NCI-H2227 treated with DMSO at 0.1 percent for 48 hours (cell line): Measurements from ENCODE around the gene GFY.

Source experiments
- DNase-seq: peaks from one replicate; lab custom pipeline; 2025; lab: John Stamatoyannopoulos, UW

Gene GFY

GRCh38 chr19:49408816-49409440, 16.3 kb upstream of the GFY start:
- no peak for DNase-seq

DNA sequence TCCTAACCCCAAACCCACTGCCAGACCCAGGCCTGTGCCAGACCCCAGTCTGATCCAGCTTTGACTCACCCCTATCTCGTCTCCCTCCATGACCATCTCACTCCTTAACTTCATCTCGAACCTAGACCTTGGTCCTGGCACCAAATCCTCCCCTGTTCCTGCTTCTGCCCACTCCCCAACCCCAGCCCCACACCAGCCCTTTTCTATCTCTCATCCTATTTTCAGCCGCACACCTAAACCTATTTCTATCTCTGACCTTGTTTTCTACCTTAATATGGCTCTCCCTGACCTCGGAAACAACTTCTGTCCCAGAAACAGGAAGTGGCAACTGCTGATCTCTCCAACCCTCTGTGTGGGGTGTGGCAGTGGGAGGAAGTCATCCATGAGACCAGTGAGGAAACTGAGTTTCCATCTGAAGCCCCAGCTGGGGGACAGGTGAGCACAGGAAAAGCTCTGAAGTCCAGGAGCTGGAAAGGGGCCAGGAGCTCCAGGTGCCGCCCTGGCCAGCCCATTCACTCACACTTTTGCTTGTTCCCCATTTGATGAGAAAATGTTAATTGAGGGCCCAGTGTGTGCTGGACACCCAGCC, 15.7 kb upstream of the GFY start:
- no peak for DNase-seq

- no peak for DNase-seq
Measured at GRCh38 chr19:49411681-49412326, 13.4 kb upstream of the GFY start.

DNA sequence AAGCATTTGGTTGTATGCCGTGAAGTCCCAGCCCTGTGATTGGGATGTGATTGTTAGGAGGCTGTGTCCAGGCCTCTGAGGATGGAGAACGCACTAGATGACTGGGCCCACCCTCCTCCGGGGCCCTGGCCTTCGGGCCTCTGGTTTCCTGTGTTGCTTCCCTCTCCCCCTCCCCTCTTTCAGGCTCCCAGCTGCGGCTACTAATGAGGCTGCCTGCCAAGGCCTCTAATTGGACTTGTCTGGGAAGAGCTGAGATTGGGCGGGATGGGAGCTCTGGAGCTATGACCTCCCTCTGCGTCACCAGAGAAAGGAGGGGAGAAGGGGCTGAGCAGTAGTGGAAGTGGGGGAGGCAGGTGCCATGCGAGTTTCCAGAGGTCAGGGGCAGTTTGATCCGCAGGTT, 11.8 kb upstream of the GFY start:
- DNase-seq: no peak

DNA sequence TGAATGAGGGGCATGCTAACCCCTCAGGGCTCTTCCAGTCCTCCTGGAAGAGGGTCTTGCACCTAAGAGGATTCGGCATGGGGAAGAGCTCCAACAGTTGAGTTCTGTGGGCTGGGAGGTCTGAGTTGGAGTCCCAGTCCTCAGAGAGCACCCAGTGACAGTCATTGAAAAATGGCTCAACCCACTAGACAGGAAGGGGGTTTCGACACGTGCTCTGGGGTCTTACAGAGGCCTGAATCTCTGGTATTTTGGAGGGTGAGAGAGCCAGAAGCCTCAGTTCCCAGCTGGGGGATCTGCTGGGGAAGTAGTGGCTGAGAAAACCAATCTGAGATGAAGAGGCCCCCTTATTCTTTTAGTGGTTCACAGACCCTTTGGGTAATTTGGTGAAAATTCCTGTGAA, 10.9 kb upstream of the GFY start:
- no peak for DNase-seq

GRCh38 chr19:49415102-49415809, 9.9 kb upstream of the GFY start:
- no peak for DNase-seq

GRCh38 chr19:49415810-49416200, 9.4 kb upstream of the GFY start:
- no peak for DNase-seq

GRCh38 chr19:49417088-49417487, 8.1 kb upstream of the GFY start:
- no peak for DNase-seq

GRCh38 chr19:49418511-49418910, 6.7 kb upstream of the GFY start:
- no peak for DNase-seq

DNA sequence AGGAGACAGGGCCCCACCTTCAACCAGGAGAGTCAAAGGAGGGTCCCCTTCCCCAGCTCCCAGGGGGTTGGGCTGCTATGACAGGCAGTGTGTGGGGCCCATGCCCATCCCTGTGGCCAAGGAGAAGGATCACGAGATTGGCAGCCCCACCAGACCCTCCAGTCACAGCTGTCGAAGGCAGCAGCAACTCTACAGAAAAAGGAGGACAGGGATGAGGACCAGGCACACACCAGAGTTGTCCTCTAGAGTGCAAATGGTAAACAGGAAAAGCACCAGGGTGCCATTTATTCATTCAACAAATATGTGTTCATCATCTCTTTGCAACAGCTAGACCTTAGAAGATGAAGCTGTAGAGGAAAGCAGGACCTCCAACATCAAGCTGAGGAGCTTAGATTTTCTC, 6.0 kb upstream of the GFY start:
- DNase-seq: no peak

DNA sequence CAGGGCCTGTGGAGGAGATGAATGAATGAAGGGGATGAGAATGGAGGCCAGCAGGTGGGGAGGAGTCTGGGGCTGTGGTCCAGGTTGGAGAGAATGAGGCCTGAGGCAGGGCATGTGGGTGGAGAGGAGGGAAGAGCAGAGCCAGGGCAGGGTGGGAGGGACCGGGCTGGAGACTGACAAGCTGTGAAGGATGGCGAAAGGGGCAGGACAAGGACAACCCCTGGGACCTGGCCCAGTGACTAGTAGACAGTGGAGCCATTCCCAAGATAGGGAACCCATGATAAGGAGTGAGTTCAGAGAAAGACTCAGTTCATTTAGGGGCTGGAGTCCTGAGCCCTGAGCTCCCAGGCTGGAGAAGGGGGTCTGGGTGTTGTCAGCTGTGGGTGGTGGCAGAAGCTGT, 5.0 kb upstream of the GFY start:
- DNase-seq: no peak

- DNase-seq: peak; percentile 78
Measured at GRCh38 chr19:49421039-49421877, 3.9 kb upstream of the GFY start.

- DNase-seq: no peak
Measured at GRCh38 chr19:49421878-49422202, 3.3 kb upstream of the GFY start.

DNA sequence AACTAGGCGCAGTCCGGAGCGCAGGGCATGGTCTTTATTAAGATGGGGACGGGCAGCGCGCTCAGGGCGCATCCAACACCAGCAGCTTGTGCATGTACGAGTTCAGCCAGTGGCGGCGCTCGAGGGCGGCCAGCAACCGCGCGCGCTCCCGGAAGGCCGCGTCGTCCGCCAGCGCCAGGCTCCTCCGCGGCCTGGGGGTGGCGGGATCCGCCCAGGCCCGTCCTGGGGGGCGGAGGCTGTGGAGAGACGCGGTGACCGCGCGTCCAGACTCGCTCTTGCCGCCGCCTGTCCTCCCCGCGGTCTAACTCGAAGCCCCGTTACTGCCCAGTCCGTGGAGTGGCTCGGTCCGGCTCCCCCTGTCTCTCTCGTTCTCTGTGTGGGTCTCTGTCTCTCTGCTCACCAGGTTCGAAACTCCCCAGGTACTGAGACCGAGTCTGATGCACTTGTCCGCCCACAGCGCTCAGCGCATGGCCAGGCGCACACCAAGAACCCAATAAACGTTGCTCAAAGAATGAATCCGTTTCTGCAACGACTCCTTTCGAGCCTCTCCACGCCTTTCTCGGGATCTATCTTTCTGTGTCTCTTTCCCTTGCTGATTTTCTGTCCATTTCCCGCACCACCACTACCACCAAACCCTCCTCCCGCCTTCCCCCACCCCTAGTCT, 2.6 kb upstream of the GFY start:
- DNase-seq: peak; percentile 15

DNA sequence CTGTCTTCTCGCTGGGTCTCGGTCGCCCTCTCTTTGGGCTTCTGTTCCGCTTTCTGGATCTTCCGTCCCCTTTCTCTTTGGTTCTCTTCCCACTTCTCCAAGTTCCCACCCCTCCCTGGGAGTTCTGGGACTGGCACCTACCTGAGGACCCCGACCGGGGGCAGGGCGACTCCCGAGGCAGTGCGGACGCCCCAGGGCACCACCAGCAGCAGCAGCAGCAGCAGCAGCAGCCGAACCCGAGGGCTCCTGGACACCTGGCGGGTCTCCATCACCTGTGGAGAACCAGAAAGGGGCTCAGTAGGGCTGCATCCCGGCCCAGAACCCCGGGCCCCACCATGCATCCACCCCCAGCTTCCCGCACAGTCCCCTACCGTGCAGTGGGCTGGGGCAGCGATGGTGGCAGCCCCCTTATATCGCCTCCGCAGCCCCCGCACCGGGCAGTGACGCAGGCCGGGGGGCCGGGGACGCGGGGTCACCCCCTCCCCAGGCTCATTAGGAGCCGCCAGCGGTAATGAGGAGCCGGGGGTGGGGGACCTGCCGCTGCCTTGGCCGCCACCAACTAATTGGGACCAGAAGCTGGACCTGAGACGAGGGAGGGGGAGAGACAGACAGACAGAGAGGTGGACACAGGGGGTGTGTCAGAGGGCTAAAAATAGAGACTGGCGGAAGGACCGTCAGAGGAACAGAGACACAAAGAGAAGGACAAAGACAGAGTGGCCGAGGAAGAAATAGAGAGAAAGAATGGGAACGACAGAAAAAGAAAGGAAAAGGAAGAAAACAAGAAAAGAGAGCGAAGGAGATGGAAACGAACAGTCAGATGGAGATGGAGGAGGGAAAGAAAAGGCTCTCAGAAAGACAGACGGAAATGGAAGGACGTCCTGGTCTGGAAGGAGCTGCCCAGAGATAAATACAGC, 1.9 kb upstream of the GFY start, which contains the start of gene PTH2:
Gene PTH2 (minus strand): TSS at position 371 of the 914 bp plus-strand sequence. CDS start 102 bp downstream, at position 269.
- no peak for DNase-seq

GRCh38 chr19:49423985-49424303, 1.2 kb upstream of the GFY start:
- DNase-seq: no peak

DNA sequence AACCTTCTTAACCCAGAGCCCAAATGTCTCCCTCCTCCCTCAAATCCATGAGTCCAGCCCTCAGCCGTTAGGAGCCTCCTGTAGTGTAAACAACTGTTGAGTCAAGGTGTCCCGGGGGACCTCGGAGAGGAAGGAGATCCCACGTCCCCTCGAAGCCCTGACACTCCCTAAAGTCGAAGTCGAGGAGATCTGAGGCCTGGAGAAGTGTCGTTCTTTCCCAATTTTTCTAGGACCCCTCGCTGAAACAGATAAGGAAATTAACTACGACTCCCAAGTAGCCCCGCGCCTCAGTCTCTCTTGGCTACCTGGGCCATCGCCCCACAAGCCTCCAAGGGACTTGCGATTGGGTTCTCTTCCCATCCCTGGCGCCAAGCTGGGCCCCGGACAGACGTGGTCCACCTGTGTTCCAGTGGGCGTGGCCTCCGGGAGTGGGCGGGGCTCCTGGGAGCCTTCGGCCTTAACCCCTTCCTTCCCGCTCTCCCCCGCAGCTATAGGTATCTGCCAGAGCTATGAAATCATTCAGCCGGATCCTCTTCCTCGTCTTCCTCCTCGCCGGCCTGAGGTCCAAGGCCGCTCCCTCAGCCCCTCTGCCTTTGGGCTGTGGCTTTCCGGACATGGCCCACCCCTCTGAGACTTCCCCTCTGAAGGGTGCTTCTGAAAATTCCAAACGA, 869 bp downstream of the GFY start:
- no peak for DNase-seq

- no peak for DNase-seq
Measured at GRCh38 chr19:49427339-49427738, 2.2 kb downstream of the GFY start.

DNA sequence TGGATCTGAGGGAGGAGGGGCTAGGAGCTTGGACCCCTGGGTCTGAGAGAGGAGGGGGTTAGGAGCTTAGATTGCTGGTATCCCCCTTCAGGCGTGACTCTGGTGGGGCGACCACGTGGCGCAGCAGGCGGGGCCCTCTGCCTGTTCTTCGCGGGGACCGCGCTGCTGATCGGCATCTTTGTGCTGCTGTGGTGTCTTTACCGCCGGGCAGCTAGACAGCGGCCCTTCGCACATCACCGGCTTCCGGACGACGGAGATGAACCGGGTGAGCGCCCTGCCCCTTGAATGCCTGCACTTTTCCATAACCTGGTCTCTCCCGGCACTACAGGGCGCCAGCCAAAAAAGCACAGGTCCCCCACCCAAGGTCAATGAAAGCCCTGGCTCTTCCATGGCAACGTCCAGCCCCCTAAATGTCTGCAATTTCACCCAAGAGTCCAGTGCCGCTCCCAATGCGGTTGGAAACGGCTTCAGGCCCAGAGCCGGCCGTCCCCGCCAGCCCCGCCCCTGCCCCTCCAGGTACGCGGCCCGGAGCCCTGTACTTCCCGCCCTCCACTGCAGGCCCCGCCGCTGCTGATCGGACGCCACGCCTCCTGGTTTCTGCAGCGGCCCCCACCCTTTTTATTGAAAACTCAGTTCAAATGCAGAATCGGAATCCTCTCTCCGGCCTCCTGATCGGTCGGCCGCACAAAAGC, 2.8 kb downstream of the GFY start:
- DNase-seq: no peak
